Activated T-cell treated with anti-CD3 and anti-CD28 coated beads, Interleukin-2, amount 50 U/mL, for 24 hours (primary cell): Measurements from ENCODE around the gene RAB30.
"Not testable (repeated sequence)": the region's sequence is repeated elsewhere in the genome, so short reads cannot be mapped to it uniquely, and the experiment has no call there.

Source experiments
- DNase-seq: peaks from one replicate; pipeline ENCODE4 v3.0.0-alpha.2; 2020
- H3K27ac Mint-ChIP-seq: 2 replicates; pipeline ENCODE4 v1.8.0; 2020; ENCODE audit warnings: mild to moderate bottlenecking, mixed read lengths
- H3K27me3 Mint-ChIP-seq: 2 replicates; pipeline ENCODE4 v1.8.0; 2020; ENCODE audit warnings: mixed read lengths
- H3K36me3 Mint-ChIP-seq: 2 replicates; pipeline ENCODE4 v1.8.0; 2020; ENCODE audit warnings: low read depth, mixed read lengths
- H3K4me1 Mint-ChIP-seq: 2 replicates; pipeline ENCODE4 v1.8.0; 2020; ENCODE audit warnings: low read depth, mixed read lengths
- H3K4me3 Mint-ChIP-seq: 2 replicates; pipeline ENCODE4 v1.8.0; 2020; ENCODE audit warnings: mild to moderate bottlenecking, moderate library complexity, mixed read lengths
- H3K9me3 Mint-ChIP-seq: 2 replicates; pipeline ENCODE4 v1.8.0; 2020; ENCODE audit warnings: mixed read lengths

The RAB30 gene

DNA sequence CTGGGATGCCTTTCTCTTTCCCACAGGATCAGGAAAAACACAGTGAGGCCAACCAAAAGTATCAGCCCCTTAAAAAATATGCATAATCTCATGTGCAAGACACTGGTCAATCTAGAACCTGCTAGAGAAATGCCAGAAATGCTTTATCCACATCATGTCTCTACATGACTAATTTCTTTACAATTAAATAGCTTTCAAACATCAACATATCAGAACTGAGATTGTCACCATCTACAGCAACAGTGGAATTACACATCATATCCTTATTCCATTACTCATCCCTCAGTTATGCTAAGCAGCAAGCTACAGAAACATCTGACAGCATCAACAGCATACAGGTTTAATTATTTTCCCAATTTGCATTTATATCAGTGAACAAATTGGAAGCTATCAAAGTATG is 91.4 kb downstream of the RAB30 start:
- no peaks in the 10 kb centered on the region for H3K27me3 Mint-ChIP-seq
- DNase-seq: no peak
- H3K4me1 Mint-ChIP-seq: peaks cover 53% of the 10 kb centered on the region

DNA sequence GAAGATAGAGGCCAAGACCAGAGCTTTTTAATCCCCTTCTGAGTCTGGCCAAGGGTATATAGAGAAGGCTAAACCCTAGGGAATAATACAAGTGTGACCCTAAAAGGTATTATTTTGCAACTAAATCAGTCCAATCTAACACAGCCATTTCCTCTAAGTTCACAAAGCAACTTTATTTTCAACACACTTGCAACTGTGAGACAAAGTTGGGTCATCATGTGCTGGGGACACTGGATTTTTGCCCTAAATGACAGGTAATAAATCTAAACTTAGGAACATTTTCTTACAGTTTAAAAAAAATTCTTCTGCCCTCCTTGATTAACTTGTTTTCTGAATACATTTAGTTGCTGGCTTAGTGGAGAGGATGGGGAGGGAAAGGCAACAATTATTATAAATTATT is 91.9 kb downstream of the RAB30 start:
- Mint-ChIP-seq H3K27me3 (no peaks in the 10 kb centered on the region), H3K36me3 (peaks cover 37% of the 10 kb centered on the region), H3K27ac (peak overlapping the region; percentile 79), H3K4me1 (peaks cover 53% of the 10 kb centered on the region), H3K4me3 (peak overlapping the region; percentile 12), H3K9me3 (no peaks in the 10 kb centered on the region)
- DNase-seq: no peak

More for the DNA sequence above, 91.4 kb downstream of the RAB30 start:
- Mint-ChIP-seq H3K4me3 (peak overlapping the region; percentile 12), H3K27ac (peak overlapping the region; percentile 79), H3K9me3 (no peaks in the 10 kb centered on the region), H3K36me3 (peaks cover 38% of the 10 kb centered on the region)

DNA sequence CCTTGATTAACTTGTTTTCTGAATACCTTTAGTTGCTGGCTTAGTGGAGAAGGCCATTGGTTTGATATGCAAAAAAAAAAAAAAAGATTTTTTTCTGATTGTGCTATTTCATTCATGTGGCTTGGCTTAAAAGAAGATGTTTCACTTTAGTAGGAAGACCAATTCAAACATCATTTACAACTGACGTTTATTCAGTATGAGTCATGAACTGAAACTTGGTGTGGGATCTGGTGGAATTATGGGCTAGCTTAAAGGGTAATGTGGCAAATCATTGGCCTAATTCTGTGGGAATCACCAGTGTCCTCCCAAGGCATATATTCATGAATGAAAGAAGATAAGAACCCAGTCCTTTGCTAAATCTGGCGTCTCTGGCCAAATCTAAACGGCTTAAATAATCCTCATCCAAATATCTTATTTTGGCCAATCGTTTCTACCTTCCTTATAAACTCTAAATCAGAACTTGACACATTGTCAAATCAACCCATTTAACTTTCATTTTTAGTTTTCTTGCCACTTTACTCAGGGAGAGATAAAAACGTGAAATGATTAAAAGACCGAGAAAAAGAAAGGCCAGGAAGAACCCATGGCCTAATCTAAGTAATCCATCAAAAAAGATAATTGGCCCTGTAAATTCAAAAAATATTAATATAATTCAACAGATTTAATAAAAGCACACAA is 93.1 kb downstream of the RAB30 start:
- Mint-ChIP-seq H3K36me3 (peaks cover 28% of the 10 kb centered on the region), H3K9me3 (no peaks in the 10 kb centered on the region), H3K27me3 (no peaks in the 10 kb centered on the region), H3K4me3 (peak overlapping the region; percentile 39), H3K4me1 (peaks cover 50% of the 10 kb centered on the region), H3K27ac (peak overlapping the region; percentile 91)
- DNase-seq: no peak

DNA sequence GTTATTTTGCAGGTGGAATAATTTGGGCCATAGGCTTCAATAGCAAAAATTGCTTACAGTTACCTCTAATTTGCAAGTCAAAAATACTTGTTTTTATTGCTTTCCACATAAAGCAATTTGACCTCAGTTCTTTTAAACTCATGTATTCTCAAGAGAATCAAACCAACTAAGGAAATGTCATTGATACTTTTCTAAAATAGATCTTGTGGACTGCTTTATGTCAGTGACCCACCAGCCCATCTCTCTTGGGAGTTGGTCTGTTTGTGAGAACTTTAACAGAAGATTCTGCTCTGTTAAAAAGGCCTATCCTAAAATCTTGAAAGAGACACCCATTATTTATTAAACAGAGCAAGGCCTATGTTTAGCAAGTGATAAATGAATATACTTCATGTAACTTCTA is 94.9 kb downstream of the RAB30 start:
- H3K4me1 Mint-ChIP-seq: peaks cover 60% of the 10 kb centered on the region
- H3K4me3 Mint-ChIP-seq: no peak overlapping the region

DNA sequence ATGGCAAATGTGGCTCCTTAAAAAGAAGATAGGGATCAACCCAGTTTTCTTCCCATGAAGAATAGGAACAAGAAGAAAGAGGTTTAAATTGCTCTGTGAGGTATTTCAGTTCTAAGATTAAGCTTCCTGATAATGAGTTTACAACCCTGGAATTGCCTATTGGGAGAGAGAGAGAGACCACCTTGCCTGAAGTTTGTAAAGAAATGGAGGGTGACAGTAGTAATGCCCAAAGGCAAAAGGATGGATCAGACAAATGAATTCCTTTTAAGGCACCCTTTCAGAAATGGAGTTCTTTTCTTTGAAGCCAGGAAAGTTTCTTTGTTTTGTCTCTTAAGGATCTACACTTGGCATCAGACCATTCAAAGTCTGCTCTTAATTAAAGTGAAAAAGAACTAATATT is 95.8 kb downstream of the RAB30 start:
- H3K9me3 Mint-ChIP-seq: no peaks in the 10 kb centered on the region
- no peak for DNase-seq
- H3K4me3 Mint-ChIP-seq: no peak overlapping the region
- H3K27ac Mint-ChIP-seq: no peak overlapping the region
- peaks cover 10% of the 10 kb centered on the region for H3K36me3 Mint-ChIP-seq
- no peaks in the 10 kb centered on the region for H3K27me3 Mint-ChIP-seq
- H3K4me1 Mint-ChIP-seq: peaks cover 64% of the 10 kb centered on the region

More for the DNA sequence above, 94.9 kb downstream of the RAB30 start:
- peaks cover 19% of the 10 kb centered on the region for H3K36me3 Mint-ChIP-seq
- H3K27ac Mint-ChIP-seq: no peak overlapping the region
- H3K27me3 Mint-ChIP-seq: no peaks in the 10 kb centered on the region
- DNase-seq: no peak
- no peaks in the 10 kb centered on the region for H3K9me3 Mint-ChIP-seq

DNA sequence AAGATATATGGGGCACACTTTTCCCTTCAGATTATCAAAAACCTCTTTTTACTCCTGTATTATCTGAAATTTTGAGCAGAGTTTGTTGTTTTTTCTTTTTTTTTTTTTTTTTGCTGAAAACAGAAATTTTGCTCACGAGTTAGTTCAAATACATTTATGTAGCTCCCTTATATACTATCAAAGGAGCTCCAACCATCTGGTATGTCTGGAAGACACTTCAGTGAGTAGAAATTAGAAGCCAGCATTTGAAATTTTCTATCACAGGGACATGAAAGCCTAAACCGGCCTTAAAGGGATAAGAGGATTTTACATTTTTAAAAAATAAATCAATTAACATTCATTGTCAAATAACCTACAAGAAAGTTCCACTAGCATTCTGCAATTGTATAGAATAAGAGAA is 96.8 kb downstream of the RAB30 start:
- no peaks in the 10 kb centered on the region for H3K27me3 Mint-ChIP-seq
- no peaks in the 10 kb centered on the region for H3K9me3 Mint-ChIP-seq
- H3K4me3 Mint-ChIP-seq: no peak overlapping the region
- H3K27ac Mint-ChIP-seq: no peak overlapping the region
- DNase-seq: no peak
- peaks cover 7% of the 10 kb centered on the region for H3K36me3 Mint-ChIP-seq
- peaks cover 58% of the 10 kb centered on the region for H3K4me1 Mint-ChIP-seq

DNA sequence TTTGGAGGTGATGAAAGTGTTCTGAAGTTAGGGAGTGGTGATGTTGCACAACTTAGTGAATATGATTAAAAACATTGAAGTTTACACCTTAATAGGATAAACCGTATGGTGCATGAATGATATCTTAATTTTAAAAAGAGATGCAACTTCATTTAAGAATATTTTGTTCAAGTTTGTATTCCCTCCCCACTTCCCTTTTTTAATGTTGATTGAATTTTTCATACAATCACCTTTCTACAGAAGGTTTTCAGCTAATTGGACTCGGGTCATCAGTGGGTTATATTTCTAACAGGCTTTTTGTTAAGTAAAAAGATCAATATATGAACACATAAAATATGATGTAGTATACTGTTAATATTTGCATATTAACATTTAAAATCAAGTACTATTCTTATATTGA is 97.6 kb downstream of the RAB30 start:
- no peak overlapping the region for H3K27ac Mint-ChIP-seq
- H3K4me3 Mint-ChIP-seq: no peak overlapping the region
- no peaks in the 10 kb centered on the region for H3K27me3 Mint-ChIP-seq
- H3K4me1 Mint-ChIP-seq: peaks cover 58% of the 10 kb centered on the region
- H3K36me3 Mint-ChIP-seq: peaks cover 5% of the 10 kb centered on the region
- H3K9me3 Mint-ChIP-seq: no peaks in the 10 kb centered on the region
- DNase-seq: no peak

DNA sequence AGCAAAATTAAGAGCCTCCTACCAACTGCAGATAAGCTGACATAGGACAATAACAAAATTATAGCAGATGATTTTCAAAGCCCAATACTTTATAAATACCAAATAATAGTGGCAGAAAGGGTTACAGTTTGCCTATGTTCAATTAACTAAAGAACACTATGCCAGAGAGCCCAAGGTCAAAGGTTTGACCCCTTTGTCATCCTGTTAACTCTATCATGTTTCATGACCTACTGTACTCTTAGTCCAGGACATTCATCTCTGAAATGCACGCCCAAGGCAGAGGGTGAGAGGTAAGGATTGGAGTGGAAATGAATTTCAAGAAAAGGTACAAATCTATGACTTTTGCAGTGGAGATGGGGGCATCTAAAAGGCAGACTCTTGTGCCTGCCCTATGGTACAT is 99.6 kb downstream of the RAB30 start:
- Mint-ChIP-seq H3K27ac (no peak overlapping the region), H3K9me3 (no peaks in the 10 kb centered on the region), H3K36me3 (peaks cover 2% of the 10 kb centered on the region), H3K4me1 (peaks cover 42% of the 10 kb centered on the region), H3K4me3 (peak overlapping the region; percentile 71), H3K27me3 (no peaks in the 10 kb centered on the region)
- DNase-seq: no peak

DNA sequence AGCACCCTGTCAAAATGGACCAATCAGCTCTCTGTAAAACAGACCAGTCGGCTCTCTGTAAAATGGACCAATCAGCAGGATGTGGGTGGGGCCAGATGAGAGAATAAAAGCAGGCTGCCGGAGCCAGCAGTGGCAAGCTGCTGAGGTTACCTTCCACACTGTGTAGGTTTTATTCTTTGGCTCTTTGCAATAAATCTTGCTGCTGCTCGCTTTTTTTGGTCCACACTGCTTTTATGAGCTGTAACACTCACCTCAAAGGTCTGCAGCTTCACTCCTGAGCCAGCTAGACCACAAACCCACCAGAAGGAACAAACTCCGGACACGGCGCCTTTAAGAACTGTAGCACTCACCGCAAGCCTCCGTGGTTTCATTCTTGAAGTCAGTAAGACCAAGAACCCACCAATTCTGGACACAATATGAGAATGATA is 100.2 kb downstream of the RAB30 start:
- DNase-seq: peak; percentile 50
- H3K4me3 Mint-ChIP-seq: peak overlapping the region; percentile 71
- not testable (repeated sequence) for H3K9me3 Mint-ChIP-seq, H3K36me3 Mint-ChIP-seq, H3K27me3 Mint-ChIP-seq
- peak overlapping the region; percentile 83 for H3K27ac Mint-ChIP-seq
- peaks cover 41% of the 10 kb centered on the region for H3K4me1 Mint-ChIP-seq

DNA sequence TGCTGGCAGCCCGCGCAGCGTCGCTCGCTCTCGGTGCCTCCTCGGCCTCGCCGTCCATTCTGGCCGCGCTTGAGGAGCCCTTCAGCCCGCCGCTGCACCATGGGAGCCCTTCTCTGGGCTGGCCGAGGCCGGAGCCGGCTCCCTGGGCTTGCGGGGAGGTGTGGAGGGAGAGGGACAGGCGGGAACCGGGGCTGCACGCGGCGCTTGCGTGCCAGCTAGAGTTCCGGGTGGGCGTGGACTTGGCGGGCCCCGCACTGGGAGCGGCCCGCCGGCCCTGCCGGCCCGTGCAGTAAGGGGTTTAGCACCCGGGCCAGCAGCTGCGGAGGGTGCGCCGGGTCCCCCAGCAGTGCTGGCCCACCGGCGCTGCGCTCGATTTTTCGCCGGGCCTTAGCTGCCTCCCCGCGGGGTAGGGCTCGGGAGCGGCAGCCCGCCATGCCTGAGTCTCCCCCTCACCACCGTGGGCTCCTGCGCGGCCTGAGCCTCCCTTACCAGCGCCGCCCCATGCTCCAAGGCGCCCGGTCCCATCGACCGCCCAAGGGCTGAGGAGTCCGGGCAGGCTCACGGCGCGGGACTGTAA is 101.1 kb downstream of the RAB30 start:
- H3K9me3 Mint-ChIP-seq, H3K4me3 Mint-ChIP-seq, H3K27ac Mint-ChIP-seq, H3K27me3 Mint-ChIP-seq, H3K36me3 Mint-ChIP-seq, DNase-seq: not testable (repeated sequence)
- peaks cover 45% of the 10 kb centered on the region for H3K4me1 Mint-ChIP-seq

DNA sequence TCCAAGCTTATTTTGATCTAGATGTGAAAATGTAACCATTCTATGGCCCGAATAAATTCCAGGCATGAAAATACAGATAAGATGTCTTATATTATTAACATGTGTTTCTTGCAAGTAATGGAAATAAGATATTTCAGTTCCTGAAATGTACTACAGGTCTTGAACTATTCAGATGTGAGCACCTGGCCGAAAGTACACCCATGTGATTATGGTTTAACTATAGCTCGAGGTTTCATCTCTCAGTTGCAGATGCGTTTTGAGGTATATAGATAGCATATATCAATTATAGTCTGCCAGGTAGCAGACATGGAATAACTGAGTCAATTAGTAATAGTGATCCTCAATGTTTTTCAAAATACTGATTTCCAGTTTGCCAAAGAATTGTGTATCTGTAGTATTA is 101.9 kb downstream of the RAB30 start:
- Mint-ChIP-seq H3K4me1 (peaks cover 52% of the 10 kb centered on the region), H3K9me3 (no peaks in the 10 kb centered on the region), H3K27ac (no peak overlapping the region), H3K36me3 (no peaks in the 10 kb centered on the region), H3K27me3 (no peaks in the 10 kb centered on the region), H3K4me3 (no peak overlapping the region)
- no peak for DNase-seq

DNA sequence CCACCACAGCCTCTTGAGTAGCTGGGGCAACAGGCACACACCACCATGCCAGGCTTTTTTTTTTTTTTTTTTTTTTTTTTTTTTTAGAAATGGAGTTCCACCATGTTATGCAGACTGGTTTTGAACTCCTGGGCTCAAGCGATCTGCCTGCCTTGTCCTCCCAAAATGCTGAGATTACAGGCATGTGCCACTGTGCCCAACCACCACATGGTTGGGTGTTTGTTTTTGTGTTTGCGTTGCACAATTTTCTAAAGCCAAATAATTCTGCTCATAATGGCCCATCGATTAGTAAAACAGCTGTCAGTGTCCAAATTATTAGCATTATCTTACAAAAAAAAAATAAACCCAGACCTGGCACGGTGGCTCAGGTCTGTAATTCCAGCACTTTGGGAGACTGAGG is 104.3 kb downstream of the RAB30 start:
- H3K36me3 Mint-ChIP-seq: no peaks in the 10 kb centered on the region
- H3K9me3 Mint-ChIP-seq: no peaks in the 10 kb centered on the region
- H3K4me3 Mint-ChIP-seq: no peak overlapping the region
- H3K27me3 Mint-ChIP-seq: no peaks in the 10 kb centered on the region
- peaks cover 63% of the 10 kb centered on the region for H3K4me1 Mint-ChIP-seq
- H3K27ac Mint-ChIP-seq: no peak overlapping the region
- DNase-seq: no peak

DNA sequence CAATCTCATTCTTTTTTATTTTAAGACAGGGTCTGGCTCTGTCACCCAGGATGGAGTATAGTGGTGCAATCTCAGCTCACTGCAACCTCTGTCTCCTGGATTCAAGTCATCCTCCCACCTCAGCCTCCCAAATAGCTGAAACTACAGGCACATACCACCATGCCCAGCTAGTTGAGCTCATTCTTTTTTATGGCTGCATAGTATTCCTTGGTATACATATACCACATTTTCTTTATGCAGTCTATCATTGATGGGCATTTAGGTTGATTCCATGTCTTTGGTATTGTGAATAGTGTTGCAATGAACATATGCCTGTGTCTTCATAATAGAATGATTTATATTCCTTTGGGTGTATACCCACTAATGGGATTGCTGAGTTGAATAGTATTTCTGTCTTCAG is 109.7 kb downstream of the RAB30 start:
- H3K27ac Mint-ChIP-seq, H3K9me3 Mint-ChIP-seq, H3K27me3 Mint-ChIP-seq, DNase-seq, H3K4me3 Mint-ChIP-seq: not testable (repeated sequence)
- H3K4me1 Mint-ChIP-seq: peaks cover 76% of the 10 kb centered on the region
- H3K36me3 Mint-ChIP-seq: peaks cover 11% of the 10 kb centered on the region

DNA sequence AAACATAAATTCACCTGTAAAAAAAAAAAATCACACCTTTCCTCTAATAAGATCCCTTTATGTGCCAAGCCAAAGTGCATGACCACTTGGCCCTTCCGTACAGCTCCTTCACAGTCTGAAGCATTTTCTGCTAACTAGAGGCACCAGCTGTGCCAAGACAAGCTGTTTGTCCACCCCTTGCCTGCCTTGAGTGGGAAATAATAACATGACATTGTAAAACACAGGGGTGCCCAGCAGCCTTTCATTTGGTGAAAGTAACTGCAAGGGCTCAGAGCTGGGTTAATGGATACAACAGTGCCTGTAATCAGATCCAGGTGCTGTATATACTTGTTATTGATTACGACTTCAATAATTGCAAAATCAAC is 110.9 kb downstream of the RAB30 start:
- DNase-seq: no peak
- H3K36me3 Mint-ChIP-seq: peaks cover 20% of the 10 kb centered on the region
- peaks cover 11% of the 10 kb centered on the region for H3K9me3 Mint-ChIP-seq
- peaks cover 83% of the 10 kb centered on the region for H3K4me1 Mint-ChIP-seq
- H3K4me3 Mint-ChIP-seq: no peak overlapping the region
- no peaks in the 10 kb centered on the region for H3K27me3 Mint-ChIP-seq
- no peak overlapping the region for H3K27ac Mint-ChIP-seq

DNA sequence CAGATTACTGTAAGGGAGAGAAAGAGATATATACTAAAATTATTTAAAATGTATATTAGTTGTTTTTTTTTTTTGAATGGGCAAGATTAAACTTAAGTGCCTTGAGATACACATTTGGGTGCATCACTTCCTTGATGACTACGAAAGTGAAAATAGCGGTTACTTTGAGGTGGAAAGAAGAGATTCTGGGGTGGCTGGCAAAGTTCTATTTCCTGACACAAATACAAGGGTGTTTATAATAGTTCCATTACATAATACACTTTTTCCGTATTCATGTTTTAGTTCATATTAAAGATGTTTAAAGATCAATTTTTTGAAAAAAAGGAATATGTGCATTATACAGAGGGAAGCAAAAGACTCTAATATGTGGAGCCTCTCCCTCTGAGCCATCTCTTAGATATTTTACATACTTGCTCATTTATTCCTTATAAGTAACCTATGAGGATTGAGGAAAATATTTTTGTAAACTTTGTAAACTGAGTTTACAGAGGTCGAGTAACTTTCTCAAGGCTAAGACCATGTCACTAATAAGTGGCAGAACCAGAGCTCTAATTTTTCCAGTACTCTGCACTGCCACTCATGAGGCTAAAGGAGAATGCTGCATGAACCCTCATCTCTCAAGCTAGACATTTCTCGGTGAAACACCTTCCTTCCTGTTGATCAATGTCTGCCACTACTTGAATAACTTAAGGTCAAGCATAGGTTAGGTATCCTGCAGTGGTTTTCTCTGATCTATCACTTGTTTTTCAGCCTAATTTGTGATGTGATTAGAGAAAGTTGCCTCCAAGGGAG is 111.5 kb downstream of the RAB30 start:
- H3K9me3 Mint-ChIP-seq: peaks cover 14% of the 10 kb centered on the region
- DNase-seq: no peak
- H3K36me3 Mint-ChIP-seq: peaks cover 25% of the 10 kb centered on the region
- H3K27ac Mint-ChIP-seq: peak overlapping the region; percentile 42
- peak overlapping the region; percentile 42 for H3K4me3 Mint-ChIP-seq
- H3K27me3 Mint-ChIP-seq: no peaks in the 10 kb centered on the region
- peaks cover 83% of the 10 kb centered on the region for H3K4me1 Mint-ChIP-seq
